ENCODE results near the gene HDAC2.

- TF ChIP-seq, protein P1, sequence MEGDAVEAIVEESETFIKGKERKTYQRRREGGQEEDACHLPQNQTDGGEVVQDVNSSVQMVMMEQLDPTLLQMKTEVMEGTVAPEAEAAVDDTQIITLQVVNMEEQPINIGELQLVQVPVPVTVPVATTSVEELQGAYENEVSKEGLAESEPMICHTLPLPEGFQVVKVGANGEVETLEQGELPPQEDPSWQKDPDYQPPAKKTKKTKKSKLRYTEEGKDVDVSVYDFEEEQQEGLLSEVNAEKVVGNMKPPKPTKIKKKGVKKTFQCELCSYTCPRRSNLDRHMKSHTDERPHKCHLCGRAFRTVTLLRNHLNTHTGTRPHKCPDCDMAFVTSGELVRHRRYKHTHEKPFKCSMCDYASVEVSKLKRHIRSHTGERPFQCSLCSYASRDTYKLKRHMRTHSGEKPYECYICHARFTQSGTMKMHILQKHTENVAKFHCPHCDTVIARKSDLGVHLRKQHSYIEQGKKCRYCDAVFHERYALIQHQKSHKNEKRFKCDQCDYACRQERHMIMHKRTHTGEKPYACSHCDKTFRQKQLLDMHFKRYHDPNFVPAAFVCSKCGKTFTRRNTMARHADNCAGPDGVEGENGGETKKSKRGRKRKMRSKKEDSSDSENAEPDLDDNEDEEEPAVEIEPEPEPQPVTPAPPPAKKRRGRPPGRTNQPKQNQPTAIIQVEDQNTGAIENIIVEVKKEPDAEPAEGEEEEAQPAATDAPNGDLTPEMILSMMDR (IDR thresholded peaks at IDR 0.05), result no peak
- no peak for TF ChIP-seq POLR2A (IDR thresholded peaks at IDR 0.05)
Measured at GRCh38 chr6:113927001-113927400, 43.9 kb downstream of the HDAC2 start.
